HT-29 (cell line): ENCODE data around the gene RAB24. TPM values are rescaled to one million over a fixed set of nuclear protein-coding genes. Genes with fewer than 3 reads are reported as not detected.
"Not testable (repeated sequence)": the region's sequence is repeated elsewhere in the genome, so short reads cannot be mapped to it uniquely, and the experiment has no call there.

Source experiments
- DNase-seq: peaks from one replicate; pipeline ENCODE4 v3.0.0-alpha.2; 2015; ENCODE audit warnings: low spot score
- total RNA-seq: library from RNA; depleted of rRNA; stranded (reverse); fragments of >200 nt; shearing (Covaris generic); gene quantifications from 2 replicates; pipeline ENCODE4 v1.2.3, GENCODE V29; 2014; rRNA removed

Gene RAB24
- total RNA-seq, result 33.7 and 33.8 TPM in 2 replicates

- peak; percentile 78 for DNase-seq
Observed at GRCh38 chr5:177303121-177303924, at the start of gene RAB24, which contains the start of gene PRELID1. Gene RAB24 (minus strand): TSS chr5:177303719. CDS start chr5:177303288, 431 bp downstream. Gene PRELID1 (plus strand): TSS chr5:177303799. CDS start chr5:177303986, 187 bp downstream.

GRCh38 chr5:177353093-177353492 is 49.6 kb upstream of the RAB24 start:
- no peak for DNase-seq

- peak; percentile 93 for DNase-seq
Observed at GRCh38 chr5:177351392-177352329, 48.1 kb upstream of the RAB24 start, which contains the start of gene LMAN2. Gene LMAN2 (minus strand): TSS chr5:177351668. CDS start chr5:177351647, 21 bp downstream.

GRCh38 chr5:177350776-177351391 is 47.4 kb upstream of the RAB24 start:
- DNase-seq, result no peak

- DNase-seq, result no peak
Observed at GRCh38 chr5:177349762-177350161, 46.2 kb upstream of the RAB24 start.

- no peak for DNase-seq
Observed at GRCh38 chr5:177349362-177349647, 45.8 kb upstream of the RAB24 start.

- DNase-seq, result no peak
Observed at GRCh38 chr5:177347699-177348098, 44.2 kb upstream of the RAB24 start.

- DNase-seq, result no peak
Observed at GRCh38 chr5:177346820-177347219, 43.3 kb upstream of the RAB24 start.

- no peak for DNase-seq
Observed at GRCh38 chr5:177344891-177345290, 41.4 kb upstream of the RAB24 start.

GRCh38 chr5:177343777-177344176 is 40.3 kb upstream of the RAB24 start:
- DNase-seq, result no peak

- not testable (repeated sequence) for DNase-seq
Observed at GRCh38 chr5:177343000-177343399, 39.5 kb upstream of the RAB24 start.

GRCh38 chr5:177339107-177339638 is 35.7 kb upstream of the RAB24 start:
- DNase-seq, result no peak

GRCh38 chr5:177338251-177339106 is 35.0 kb upstream of the RAB24 start:
- no peak for DNase-seq

- DNase-seq, result no peak
Observed at GRCh38 chr5:177336603-177337494, 33.3 kb upstream of the RAB24 start.

- peak; percentile 69 for DNase-seq
Observed at GRCh38 chr5:177336112-177336511, 32.6 kb upstream of the RAB24 start.

- DNase-seq, result no peak
Observed at GRCh38 chr5:177335701-177336065, 32.2 kb upstream of the RAB24 start.

- no peak for DNase-seq
Observed at GRCh38 chr5:177334781-177335700, 31.5 kb upstream of the RAB24 start.

- DNase-seq, result no peak
Observed at GRCh38 chr5:177334155-177334551, 30.6 kb upstream of the RAB24 start.
